ENCODE results near the gene MADCAM1. TPM values are rescaled to one million over a fixed set of nuclear protein-coding genes. Genes with fewer than 3 reads are reported as not detected.
A peak's percentile ranks its signal among the peaks of the same experiment; 100 is the strongest.

Gene MADCAM1
- total RNA-seq, 2 experiments from 2014 or later = 0.21 TPM; not detected in 1

- peaks cover 5% of the 10 kb centered on the region for H3K4me1 Mint-ChIP-seq
- no peaks in the 10 kb centered on the region for H3K9me3 Mint-ChIP-seq
- peaks cover 5% of the 10 kb centered on the region for H3K36me3 Mint-ChIP-seq
- H3K4me3 Mint-ChIP-seq = no peak overlapping the region
- no peak overlapping the region for H3K27ac Mint-ChIP-seq
- peak; percentile 31 for DNase-seq
- H3K27me3 Mint-ChIP-seq = peaks cover 25% of the 10 kb centered on the region
These were observed 4.2 kb upstream of the MADCAM1 start for GRCh38 chr19:492091-492531.

GRCh38 chr19:493391-494170 is 2.7 kb upstream of the MADCAM1 start:
- H3K4me3 Mint-ChIP-seq = no peak overlapping the region
- no peak for DNase-seq
- H3K27me3 Mint-ChIP-seq = peaks cover 32% of the 10 kb centered on the region
- H3K27ac Mint-ChIP-seq = no peak overlapping the region
- H3K4me1 Mint-ChIP-seq = peaks cover 4% of the 10 kb centered on the region
- H3K36me3 Mint-ChIP-seq = no peaks in the 10 kb centered on the region
- no peaks in the 10 kb centered on the region for H3K9me3 Mint-ChIP-seq

- no peaks in the 10 kb centered on the region for H3K9me3 Mint-ChIP-seq
- H3K27ac Mint-ChIP-seq = no peak overlapping the region
- H3K27me3 Mint-ChIP-seq = peaks cover 38% of the 10 kb centered on the region
- no peak for DNase-seq
- H3K4me3 Mint-ChIP-seq = no peak overlapping the region
- no peaks in the 10 kb centered on the region for H3K36me3 Mint-ChIP-seq
- peaks cover 4% of the 10 kb centered on the region for H3K4me1 Mint-ChIP-seq
These were observed 1.9 kb upstream of the MADCAM1 start for GRCh38 chr19:494171-495080.

- no peaks in the 10 kb centered on the region for H3K36me3 Mint-ChIP-seq
- no peak overlapping the region for H3K4me3 Mint-ChIP-seq
- no peak for DNase-seq
- peaks cover 41% of the 10 kb centered on the region for H3K27me3 Mint-ChIP-seq
- H3K4me1 Mint-ChIP-seq = peaks cover 4% of the 10 kb centered on the region
- no peak overlapping the region for H3K27ac Mint-ChIP-seq
- no peaks in the 10 kb centered on the region for H3K9me3 Mint-ChIP-seq
These were observed 1.2 kb upstream of the MADCAM1 start for GRCh38 chr19:495081-495401.

- Mint-ChIP-seq H3K27ac (no peak overlapping the region), H3K9me3 (no peaks in the 10 kb centered on the region), H3K36me3 (no peaks in the 10 kb centered on the region), H3K4me3 (no peak overlapping the region), H3K27me3 (peaks cover 41% of the 10 kb centered on the region), H3K4me1 (peaks cover 4% of the 10 kb centered on the region)
- DNase-seq = peak; percentile 73
These were observed 729 bp upstream of the MADCAM1 start for GRCh38 chr19:495402-496111.

- no peak overlapping the region for H3K4me3 Mint-ChIP-seq
- no peaks in the 10 kb centered on the region for H3K36me3 Mint-ChIP-seq
- H3K27ac Mint-ChIP-seq = no peak overlapping the region
- H3K27me3 Mint-ChIP-seq = peaks cover 41% of the 10 kb centered on the region
- DNase-seq = no peak
- peaks cover 4% of the 10 kb centered on the region for H3K4me1 Mint-ChIP-seq
- no peaks in the 10 kb centered on the region for H3K9me3 Mint-ChIP-seq
These were observed 700 bp downstream of the MADCAM1 start for GRCh38 chr19:496986-497385.

- Mint-ChIP-seq H3K4me1 (peaks cover 6% of the 10 kb centered on the region), H3K4me3 (no peak overlapping the region), H3K9me3 (no peaks in the 10 kb centered on the region), H3K27ac (no peak overlapping the region), H3K36me3 (no peaks in the 10 kb centered on the region), H3K27me3 (peaks cover 41% of the 10 kb centered on the region)
- no peak for DNase-seq
These were observed 1.2 kb downstream of the MADCAM1 start for GRCh38 chr19:497491-497868.

- Mint-ChIP-seq H3K4me3 (no peak overlapping the region), H3K27ac (no peak overlapping the region), H3K9me3 (no peaks in the 10 kb centered on the region), H3K4me1 (peaks cover 9% of the 10 kb centered on the region), H3K27me3 (peaks cover 41% of the 10 kb centered on the region), H3K36me3 (no peaks in the 10 kb centered on the region)
- DNase-seq = no peak
These were observed 1.7 kb downstream of the MADCAM1 start for GRCh38 chr19:497869-498510.

- DNase-seq = no peak
- Mint-ChIP-seq H3K27ac (no peak overlapping the region), H3K9me3 (no peaks in the 10 kb centered on the region), H3K36me3 (no peaks in the 10 kb centered on the region), H3K4me3 (no peak overlapping the region), H3K27me3 (peaks cover 40% of the 10 kb centered on the region), H3K4me1 (peaks cover 9% of the 10 kb centered on the region)
These were observed 2.2 kb downstream of the MADCAM1 start for GRCh38 chr19:498511-498891.

- H3K27ac Mint-ChIP-seq = no peak overlapping the region
- H3K4me1 Mint-ChIP-seq = peaks cover 9% of the 10 kb centered on the region
- DNase-seq = no peak
- no peak overlapping the region for H3K4me3 Mint-ChIP-seq
- no peaks in the 10 kb centered on the region for H3K36me3 Mint-ChIP-seq
- peaks cover 36% of the 10 kb centered on the region for H3K27me3 Mint-ChIP-seq
- H3K9me3 Mint-ChIP-seq = no peaks in the 10 kb centered on the region
These were observed 2.8 kb downstream of the MADCAM1 start for GRCh38 chr19:498977-499623.

GRCh38 chr19:501646-502045 is 5.4 kb downstream of the MADCAM1 start:
- no peak overlapping the region for H3K27ac Mint-ChIP-seq
- no peak for DNase-seq
- no peaks in the 10 kb centered on the region for H3K9me3 Mint-ChIP-seq
- H3K27me3 Mint-ChIP-seq = peaks cover 16% of the 10 kb centered on the region
- H3K4me3 Mint-ChIP-seq = no peak overlapping the region
- H3K36me3 Mint-ChIP-seq = no peaks in the 10 kb centered on the region
- H3K4me1 Mint-ChIP-seq = peaks cover 7% of the 10 kb centered on the region

- H3K4me3 Mint-ChIP-seq = no peak overlapping the region
- peaks cover 9% of the 10 kb centered on the region for H3K36me3 Mint-ChIP-seq
- no peak for DNase-seq
- no peak overlapping the region for H3K27ac Mint-ChIP-seq
- no peaks in the 10 kb centered on the region for H3K9me3 Mint-ChIP-seq
- peaks cover under 1% of the 10 kb centered on the region for H3K27me3 Mint-ChIP-seq
- H3K4me1 Mint-ChIP-seq = peaks cover 21% of the 10 kb centered on the region
These were observed 8.3 kb downstream of the MADCAM1 start for GRCh38 chr19:504616-505015.

GRCh38 chr19:506404-507285 is 10.4 kb downstream of the MADCAM1 start:
- Mint-ChIP-seq H3K4me1 (peaks cover 34% of the 10 kb centered on the region), H3K27me3 (peaks cover 3% of the 10 kb centered on the region), H3K9me3 (no peaks in the 10 kb centered on the region), H3K4me3 (peak overlapping the region; percentile 92), H3K27ac (peak overlapping the region; percentile 98), H3K36me3 (peaks cover 12% of the 10 kb centered on the region)
- peak; percentile 92 for DNase-seq

Measured in activated naive CD8-positive, alpha-beta T cell treated with anti-CD3 and anti-CD28 coated beads for 36 hours (primary cell).